K562 (cell line): ENCODE measurements around the gene TEX54. TPM values are rescaled to one million over a fixed set of nuclear protein-coding genes. Genes with fewer than 3 reads are reported as not detected.

Source experiments
- BCLAF1 ChIP-seq, 2 experiments: fragments of 450-650 bp in 1 of 2; IDR thresholded peaks; 2 replicates each; pipeline ENCODE4 v1.6.1; 2011 to 2017; ENCODE audit warnings: low read depth in 2 of 2, antibody characterized with exemption in 1 of 2, borderline replicate concordance in 1 of 2, low read length in 1 of 2, mild to moderate bottlenecking in 1 of 2, mixed read lengths in 1 of 2; ENCODE audit not compliant: control insufficient read depth in 1 of 2
- COPS2 ChIP-seq: fragments of 450-650 bp; conservative IDR thresholded peaks from 2 replicates; pipeline ENCODE4 v1.6.1; 2016; ENCODE audit warnings: mild to moderate bottlenecking, moderate library complexity
- CTBP1 ChIP-seq: fragments of 450-650 bp; IDR thresholded peaks from 2 replicates; pipeline ENCODE4 v1.6.1; 2016; ENCODE audit warnings: borderline replicate concordance
- EHMT2 ChIP-seq: fragments of 450-650 bp; IDR thresholded peaks from 2 replicates; pipeline ENCODE4 v1.6.1; 2018; ENCODE audit warnings: antibody characterized with exemption
- FOXK1 ChIP-seq: sonication (generic); formaldehyde crosslinking; IDR thresholded peaks from 2 replicates; pipeline ENCODE4 v1.8.0; 2022; ENCODE audit warnings: missing genetic modification reagents, mild to moderate bottlenecking, borderline replicate concordance
- GATA2 ChIP-seq: sonication (generic); formaldehyde crosslinking; IDR thresholded peaks from 2 replicates; pipeline ENCODE4 v1.4.0; 2020; ENCODE audit warnings: mild to moderate bottlenecking, missing genetic modification reagents
- MAFF ChIP-seq: IDR thresholded peaks from 2 replicates; pipeline ENCODE4 v1.6.1; 2012; ENCODE audit warnings: low read length, improper control_type of control experiment
- MECOM ChIP-seq: fragments of 250-450 bp; sonication (Bioruptor Pico); IDR thresholded peaks from 2 replicates; pipeline ENCODE4 v1.8.0; 2022; ENCODE audit warnings: inconsistent platforms
- MED1 ChIP-seq: sonication (generic); formaldehyde crosslinking; IDR thresholded peaks from 2 replicates; pipeline ENCODE4 v1.8.1; 2023; ENCODE audit warnings: missing genetic modification reagents, borderline replicate concordance
- NBN ChIP-seq: fragments of 450-650 bp; IDR thresholded peaks from 2 replicates; pipeline ENCODE4 v1.6.1; 2016; ENCODE audit warnings: low read depth, mild to moderate bottlenecking
- NCOA4 ChIP-seq: fragments of 450-650 bp; IDR thresholded peaks from 2 replicates; pipeline ENCODE4 v1.6.1; 2018; ENCODE audit warnings: mild to moderate bottlenecking; ENCODE audit not compliant: partially characterized antibody
- NELFE ChIP-seq: IDR thresholded peaks from 2 replicates; pipeline ENCODE4 v1.6.1; 2011; ENCODE audit warnings: mild to moderate bottlenecking; ENCODE audit not compliant: insufficient read depth, insufficient read length
- NFIX ChIP-seq: fragments of 250-450 bp; sonication (Bioruptor Pico); IDR thresholded peaks from 2 replicates; pipeline ENCODE4 v1.4.0; 2020; ENCODE audit warnings: low read depth, mild to moderate bottlenecking, moderate library complexity
- RUNX1 ChIP-seq: sonication (generic); IDR thresholded peaks from 2 replicates; pipeline ENCODE4 v1.6.1; 2016; ENCODE audit warnings: antibody characterized with exemption, low read depth
- SIX5 ChIP-seq, 2 experiments: IDR thresholded peaks; 2 replicates each; pipeline ENCODE4 v1.6.1; 2011; ENCODE audit warnings: low read length in 2 of 2, borderline replicate concordance in 1 of 2, low read depth in 1 of 2, mild to moderate bottlenecking in 1 of 2, moderate library complexity in 1 of 2; ENCODE audit not compliant: insufficient read depth in 1 of 2
- SOX6 ChIP-seq: fragments of 450-650 bp; IDR thresholded peaks from 2 replicates; pipeline ENCODE4 v1.6.1; 2014; ENCODE audit warnings: mild to moderate bottlenecking
- THRB ChIP-seq: fragments of 450-650 bp; formaldehyde crosslinking; conservative IDR thresholded peaks from 2 replicates; pipeline ENCODE4 v1.4.0; 2022; ENCODE audit warnings: mild to moderate bottlenecking, missing genetic modification characterization
- ZC3H8 ChIP-seq: fragments of 450-650 bp; IDR thresholded peaks from 2 replicates; pipeline ENCODE4 v1.6.1; 2017
- ZNF583 ChIP-seq: fragments of 250-450 bp; sonication (Bioruptor Pico); IDR thresholded peaks from 2 replicates; pipeline ENCODE4 v1.4.0; 2020
- ZNF717 ChIP-seq: fragments of 250-450 bp; sonication (Bioruptor Pico); IDR thresholded peaks from 2 replicates; pipeline ENCODE4 v1.5.0; 2021
- polyA plus RNA-seq, 8 experiments: library from polyadenylated mRNA; depleted of rRNA in 4 of 8; stranded (reverse) in 5 of 8; unstranded in 3 of 8; fragments of >200 nt; fragmentation: Nextera tagmentation in 2 of 8; fragmentation: Illumina TruSeq in 1 of 8; extraction: Ambion mirVana in 2 of 8; extraction: Trizol in 1 of 8; gene quantifications; 2 replicates each; pipeline versions ENCODE4 v1.2.1 to v1.2.3, GENCODE V29; 2011 to 2014; ENCODE audit warnings: inconsistent platforms in 1 of 8, missing spikeins in 1 of 8
- total RNA-seq, 7 experiments: library from RNA; depleted of rRNA in 6 of 7; stranded (reverse); fragments of >200 nt in 6 of 7; fragmentation: Illumina TruSeq in 2 of 7; extraction: Trizol in 2 of 7; gene quantifications; 2 replicates each; pipeline versions ENCODE4 v1.2.1 to v1.2.3, GENCODE V29; 2011 to 2021; ENCODE audit warnings: low replicate concordance in 1 of 7
- TF ChIP-seq, protein P1 (sequence below): fragments of 450-650 bp; formaldehyde crosslinking; IDR thresholded peaks from 2 replicates; pipeline ENCODE4 v1.4.0; 2022; ENCODE audit warnings: missing genetic modification characterization
- TF ChIP-seq, protein P2 (sequence below): fragments of 250-450 bp; sonication (Bioruptor Pico); IDR thresholded peaks from 2 replicates; pipeline ENCODE4 v1.5.1; 2021; ENCODE audit warnings: mild to moderate bottlenecking

Gene TEX54
- total and polyA plus RNA-seq, 9 of the 15 experiments (the other 6 are each of a cell fraction or from before 2014, with no cell fraction given): not detected

GRCh38 chr11:62841361-62842170 lies 8.9 kb upstream of the TEX54 start (continued):
- TF ChIP-seq SIX5 (IDR thresholded peaks at IDR 0.05; ENCODE audit: borderline replicate concordance in 1 of 2, insufficient read depth in 1 of 2, low read depth in 1 of 2, low read length in 2 of 2) (peak; percentile 32 to 39; a peak in 1 of 4 replicates), ZC3H8 (peak; percentile 100), EHMT2 (peak; percentile 39; the same call in 1 of the 2 replicates), RUNX1 (peak; percentile 100), MECOM (CRISPR knock-in tag) (peak; percentile 79), BCLAF1 (IDR thresholded peaks at IDR 0.05; ENCODE audit: borderline replicate concordance in 1 of 2, control insufficient read depth in 1 of 2, low read depth in 2 of 2, low read length in 1 of 2) (peak; percentile 83 to 100; a peak in 3 of 4 replicates), NELFE (no peak), FOXK1 (CRISPR knock-in tag) (peak; percentile 99), NFIX (no peak; the same call in 1 of the 2 replicates), COPS2 (no peak), ZNF583 (CRISPR knock-in tag) (peak; percentile 89), MED1 (CRISPR knock-in tag) (peak; percentile 99), THRB (CRISPR knock-in tag) (peak; percentile 100), NCOA4 (peak; percentile 99), MAFF (peak; percentile 63; the same call in 1 of the 2 replicates), CTBP1 (peak; percentile 87), SOX6 (peak; percentile 97), GATA2 (peak; percentile 96), NBN (peak; percentile 100), ZNF717 (CRISPR knock-in tag) (peak; percentile 100)
- TF ChIP-seq, protein P1, sequence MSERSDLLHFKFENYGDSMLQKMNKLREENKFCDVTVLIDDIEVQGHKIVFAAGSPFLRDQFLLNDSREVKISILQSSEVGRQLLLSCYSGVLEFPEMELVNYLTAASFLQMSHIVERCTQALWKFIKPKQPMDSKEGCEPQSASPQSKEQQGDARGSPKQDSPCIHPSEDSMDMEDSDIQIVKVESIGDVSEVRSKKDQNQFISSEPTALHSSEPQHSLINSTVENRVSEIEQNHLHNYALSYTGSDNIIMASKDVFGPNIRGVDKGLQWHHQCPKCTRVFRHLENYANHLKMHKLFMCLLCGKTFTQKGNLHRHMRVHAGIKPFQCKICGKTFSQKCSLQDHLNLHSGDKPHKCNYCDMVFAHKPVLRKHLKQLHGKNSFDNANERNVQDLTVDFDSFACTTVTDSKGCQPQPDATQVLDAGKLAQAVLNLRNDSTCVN (CRISPR knock-in tag): peak; percentile 100
- TF ChIP-seq, protein P2, sequence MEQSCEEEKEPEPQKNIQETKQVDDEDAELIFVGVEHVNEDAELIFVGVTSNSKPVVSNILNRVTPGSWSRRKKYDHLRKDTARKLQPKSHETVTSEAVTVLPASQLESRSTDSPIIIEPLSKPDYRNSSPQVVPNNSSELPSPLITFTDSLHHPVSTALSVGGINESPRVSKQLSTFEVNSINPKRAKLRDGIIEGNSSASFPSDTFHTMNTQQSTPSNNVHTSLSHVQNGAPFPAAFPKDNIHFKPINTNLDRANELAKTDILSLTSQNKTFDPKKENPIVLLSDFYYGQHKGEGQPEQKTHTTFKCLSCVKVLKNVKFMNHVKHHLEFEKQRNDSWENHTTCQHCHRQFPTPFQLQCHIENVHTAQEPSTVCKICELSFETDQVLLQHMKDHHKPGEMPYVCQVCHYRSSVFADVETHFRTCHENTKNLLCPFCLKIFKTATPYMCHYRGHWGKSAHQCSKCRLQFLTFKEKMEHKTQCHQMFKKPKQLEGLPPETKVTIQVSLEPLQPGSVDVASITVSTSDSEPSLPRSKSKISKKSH (CRISPR knock-in tag): peak; percentile 99
